OCI-LY7 (cell line): Measurements from ENCODE around the gene CKM. TPM values are rescaled to one million over a fixed set of nuclear protein-coding genes. Genes with fewer than 3 reads are reported as not detected.

Experiments used
- BruUV-seq: library from RNA; stranded (reverse); fragments of 400-500 nt; replicated peaks from 2 replicates; lab custom pipeline; 2021; lab: Mats Ljungman, UMichigan
- CTCF ChIA-PET: fragments of 300-600 bp; sonication (Branson Sonifier 250); formaldehyde crosslinking; loops from one replicate; lab custom pipeline; 2022; ENCODE audit warnings: antibody characterized with exemption; ENCODE audit not compliant: unreplicated experiment; lab: Charles Lee
- POLR2A ChIA-PET: fragments of 300-600 bp; sonication (Branson Sonifier 250); formaldehyde crosslinking; loops from one replicate; lab custom pipeline; 2022; ENCODE audit warnings: antibody characterized with exemption; lab: Charles Lee
- DNase-seq: peaks from one replicate; pipeline ENCODE4 v3.0.0-alpha.2; 2015; ENCODE audit warnings: low spot score
- H2AFZ ChIP-seq: fragments of 200-600 bp; sonication (generic), shearing (Covaris generic); 2 replicates; pipeline ENCODE4 v1.6.1; 2014; ENCODE audit warnings: mild to moderate bottlenecking, antibody characterized with exemption, low read length, moderate library complexity
- H3K27ac ChIP-seq: fragments of 200-600 bp; sonication (generic); 2 replicates; pipeline ENCODE4 v1.5.1; 2014; ENCODE audit warnings: mixed run types, low read depth, mild to moderate bottlenecking, moderate library complexity, low read length, inconsistent platforms; ENCODE audit not compliant: poor library complexity, severe bottlenecking
- H3K36me3 ChIP-seq: fragments of 200-600 bp; sonication (generic); 2 replicates; pipeline ENCODE4 v1.6.1; 2014; ENCODE audit warnings: mild to moderate bottlenecking, antibody characterized with exemption, low read length, moderate library complexity, mixed read lengths; ENCODE audit not compliant: insufficient read depth
- H3K4me1 ChIP-seq: fragments of 200-600 bp; sonication (generic); 2 replicates; pipeline ENCODE4 v1.5.1; 2014; ENCODE audit warnings: mild to moderate bottlenecking, low read length; ENCODE audit not compliant: insufficient read depth, poor library complexity, severe bottlenecking
- H3K4me2 ChIP-seq: fragments of 200-600 bp; sonication (generic); 2 replicates; pipeline ENCODE4 v1.6.1; 2014; ENCODE audit warnings: mild to moderate bottlenecking, low read length
- H3K4me3 ChIP-seq: fragments of 200-600 bp; sonication (generic); 2 replicates; pipeline ENCODE4 v1.5.1; 2014; ENCODE audit warnings: mild to moderate bottlenecking, low read depth, low read length; ENCODE audit not compliant: poor library complexity, severe bottlenecking
- H3K79me2 ChIP-seq: fragments of 200-600 bp; sonication (generic); 2 replicates; pipeline ENCODE4 v1.6.1; 2016; ENCODE audit warnings: low read depth, mild to moderate bottlenecking, low read length, moderate library complexity, mixed read lengths; ENCODE audit not compliant: insufficient read depth
- H3K9me2 ChIP-seq: fragments of 200-600 bp; sonication (generic); 2 replicates; pipeline ENCODE4 v1.6.1; 2016; ENCODE audit warnings: mild to moderate bottlenecking, low read length, mixed read lengths; ENCODE audit not compliant: insufficient read depth
- H3K9me3 ChIP-seq: fragments of 200-600 bp; sonication (generic); 2 replicates; pipeline ENCODE4 v1.6.1; 2014; ENCODE audit warnings: mild to moderate bottlenecking, mixed run types, low read length, mixed read lengths
- H4K20me1 ChIP-seq: fragments of 200-600 bp; sonication (generic); 2 replicates; pipeline ENCODE4 v1.6.1; 2014; ENCODE audit warnings: mild to moderate bottlenecking, antibody characterized with exemption, low read length, moderate library complexity, mixed read lengths; ENCODE audit not compliant: insufficient read depth
- CTCF ChIP-seq: fragments of 200-600 bp; sonication (generic); conservative IDR thresholded peaks from 2 replicates; pipeline ENCODE4 v1.5.1; 2014; ENCODE audit warnings: mild to moderate bottlenecking, antibody characterized with exemption, low read length, moderate library complexity, mixed read lengths
- EZH2phosphoT487 ChIP-seq: fragments of 200-600 bp; sonication (generic); IDR thresholded peaks from 2 replicates; pipeline ENCODE4 v1.6.1; 2018; ENCODE audit warnings: low read depth, borderline replicate concordance, mild to moderate bottlenecking, mixed run types, antibody characterized with exemption, low read length, moderate library complexity, mixed read lengths
- intact Hi-C: fragments of 100-400 bp; cut with micrococcal nuclease; formaldehyde crosslinking; loops from one replicate; pipeline ENCODE4 v1.10.0; 2022; ENCODE audit not compliant: unreplicated experiment
- total RNA-seq, 2 experiments: library from RNA; depleted of rRNA in 1 of 2; stranded (reverse); fragments of >200 nt in 1 of 2; shearing (Covaris generic) in 1 of 2; gene quantifications; 2 replicates each; pipeline ENCODE4 v1.2.3, GENCODE V29; 2014 to 2022

Gene CKM
- total RNA-seq, 2 experiments from 2014 or later, result not detected

- H3K27ac ChIP-seq, result no peak overlapping the region
- no TSS peak for BruUV-seq
- no peak overlapping the region for H3K4me3 ChIP-seq
- H3K4me1 ChIP-seq, result no peaks in the 10 kb centered on the region
- no peak for DNase-seq
- CTCF ChIA-PET, result no interaction called here
- no peaks in the 10 kb centered on the region for H3K9me3 ChIP-seq
- POLR2A ChIA-PET, result interaction anchor here (0.6 kb wide), 1 partner anchor 36 kb away, joined by 3 read pairs; no protein-coding TSS in a partner anchor
- H2AFZ ChIP-seq, result no peak overlapping the region
- no peak for TF ChIP-seq EZH2phosphoT487
- TF ChIP-seq CTCF, result no peak
- intact Hi-C loops, result no loop called here
- no peaks in the 10 kb centered on the region for H4K20me1 ChIP-seq
- H3K79me2 ChIP-seq, result no peaks in the 10 kb centered on the region
- H3K9me2 ChIP-seq, result no peaks in the 10 kb centered on the region
- peaks cover 20% of the 10 kb centered on the region for H3K36me3 ChIP-seq
- H3K4me2 ChIP-seq, result no peak overlapping the region
Measured at GRCh38 chr19:45354241-45354842, 31.7 kb upstream of the CKM start.

GRCh38 chr19:45352914-45353796, 30.5 kb upstream of the CKM start:
- no peaks in the 10 kb centered on the region for H4K20me1 ChIP-seq
- no peak overlapping the region for H2AFZ ChIP-seq
- no peak for DNase-seq
- intact Hi-C loops, result no loop called here
- no peak for TF ChIP-seq EZH2phosphoT487
- TF ChIP-seq CTCF, result no peak
- H3K4me1 ChIP-seq, result no peaks in the 10 kb centered on the region
- POLR2A ChIA-PET, result interaction anchor here (0.7 kb wide), 1 partner anchor 238 kb away, joined by 3 read pairs; no protein-coding TSS in a partner anchor
- H3K36me3 ChIP-seq, result peaks cover 13% of the 10 kb centered on the region
- no peaks in the 10 kb centered on the region for H3K79me2 ChIP-seq
- CTCF ChIA-PET, result no interaction called here
- BruUV-seq, result no TSS peak
- H3K9me2 ChIP-seq, result no peaks in the 10 kb centered on the region
- no peaks in the 10 kb centered on the region for H3K9me3 ChIP-seq
- no peak overlapping the region for H3K4me3 ChIP-seq
- no peak overlapping the region for H3K4me2 ChIP-seq
- H3K27ac ChIP-seq, result no peak overlapping the region
